ENCODE results near the gene CXCL12. TPM values are rescaled to one million over a fixed set of nuclear protein-coding genes. Genes with fewer than 3 reads are reported as not detected.

The CXCL12 gene
- total RNA-seq, 1 experiment from 2014 or later, result 0.47 TPM

GRCh38 chr10:44416936-44417335 is 32.0 kb upstream of the CXCL12 start:
- H3K36me3 ChIP-seq (ENCODE audit: control insufficient read depth in 1 of 2, insufficient read depth in 2 of 2, low read length in 2 of 2), result no peaks in the 10 kb centered on the region
- no TSS peak for BruUV-seq (replicated peaks)
- no peak for ATAC-seq
- no peak overlapping the region for H2AFZ ChIP-seq (ENCODE audit: low read depth, low read length, poor library complexity, severe bottlenecking)
- POLR2A ChIA-PET, result no interaction called here
- RAD21 ChIA-PET (ENCODE audit: low non-redundant PET in 1 of 2, low total read pairs in 2 of 2, uncharacterized antibody in 2 of 2, unreplicated experiment in 2 of 2), result no interaction called here
- H3K27me3 ChIP-seq (ENCODE audit: insufficient read depth, low read length), result peaks cover 22% of the 10 kb centered on the region; the same call in 1 of the 2 replicates
- CTCF ChIA-PET, result no interaction called here
- DNase-seq (ENCODE audit: low read depth, low spot score), result no peak
- TF ChIP-seq EGR1 (IDR thresholded peaks at IDR 0.05; ENCODE audit: low read depth) (no peak), SRF (IDR thresholded peaks at IDR 0.05; ENCODE audit: low read depth) (no peak), EZH2 (IDR thresholded peaks at IDR 0.05) (no peak), YY1 (IDR thresholded peaks at IDR 0.05; ENCODE audit: extremely low read depth, insufficient replicate concordance, low read depth, low read length) (no peak), ZFX (IDR thresholded peaks at IDR 0.05) (no peak), FOSL1 (IDR thresholded peaks at IDR 0.05; ENCODE audit: low read depth) (no peak), ZNF274 (IDR thresholded peaks at IDR 0.05; ENCODE audit: low read depth, low read length) (no peak), CBX3 (IDR thresholded peaks at IDR 0.05; ENCODE audit: low read depth) (no peak), CTCF (IDR thresholded peaks at IDR 0.05 in 2 of 3, conservative IDR thresholded peaks at IDR 0.05 in 1 of 3; ENCODE audit: borderline replicate concordance in 1 of 3, insufficient read depth in 1 of 3, low read depth in 2 of 3, low read length in 2 of 3) (no peak), POLR2A (IDR thresholded peaks at IDR 0.05; ENCODE audit: borderline replicate concordance, extremely low read depth, insufficient read depth, insufficient read length) (no peak), ATF3 (IDR thresholded peaks at IDR 0.05) (no peak), SIN3A (IDR thresholded peaks at IDR 0.05; ENCODE audit: low read depth) (no peak), RAD21 (IDR thresholded peaks at IDR 0.05; ENCODE audit: low read depth) (no peak), MAX (IDR thresholded peaks at IDR 0.05) (no peak), CEBPB (IDR thresholded peaks at IDR 0.05; ENCODE audit: low read depth) (no peak)
- TF ChIP-seq, protein P1, sequence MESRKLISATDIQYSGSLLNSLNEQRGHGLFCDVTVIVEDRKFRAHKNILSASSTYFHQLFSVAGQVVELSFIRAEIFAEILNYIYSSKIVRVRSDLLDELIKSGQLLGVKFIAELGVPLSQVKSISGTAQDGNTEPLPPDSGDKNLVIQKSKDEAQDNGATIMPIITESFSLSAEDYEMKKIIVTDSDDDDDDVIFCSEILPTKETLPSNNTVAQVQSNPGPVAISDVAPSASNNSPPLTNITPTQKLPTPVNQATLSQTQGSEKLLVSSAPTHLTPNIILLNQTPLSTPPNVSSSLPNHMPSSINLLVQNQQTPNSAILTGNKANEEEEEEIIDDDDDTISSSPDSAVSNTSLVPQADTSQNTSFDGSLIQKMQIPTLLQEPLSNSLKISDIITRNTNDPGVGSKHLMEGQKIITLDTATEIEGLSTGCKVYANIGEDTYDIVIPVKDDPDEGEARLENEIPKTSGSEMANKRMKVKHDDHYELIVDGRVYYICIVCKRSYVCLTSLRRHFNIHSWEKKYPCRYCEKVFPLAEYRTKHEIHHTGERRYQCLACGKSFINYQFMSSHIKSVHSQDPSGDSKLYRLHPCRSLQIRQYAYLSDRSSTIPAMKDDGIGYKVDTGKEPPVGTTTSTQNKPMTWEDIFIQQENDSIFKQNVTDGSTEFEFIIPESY (IDR thresholded peaks at IDR 0.05; ENCODE audit: extremely low read depth, insufficient replicate concordance, low read length), result no peak
- H3K27ac ChIP-seq (ENCODE audit: low read depth, low read length), result no peak overlapping the region
- no peaks in the 10 kb centered on the region for H3K9me2 ChIP-seq (ENCODE audit: insufficient read depth)
- no peak overlapping the region for H3K9ac ChIP-seq (ENCODE audit: low read length)
- intact Hi-C loops (cut with micrococcal nuclease), result no loop called here
- H3K9me3 ChIP-seq (ENCODE audit: control insufficient read depth in 1 of 2, insufficient read depth in 1 of 2, low read depth in 1 of 2, low read length in 2 of 2), result no peaks in the 10 kb centered on the region
- no peak overlapping the region for H3K4me3 ChIP-seq (replicated peaks in 1 of 2; ENCODE audit: low read depth in 1 of 2, low read length in 2 of 2)
- H3K4me1 ChIP-seq (ENCODE audit: control insufficient read depth in 1 of 2, insufficient read depth in 2 of 2, low read length in 2 of 2), result no peaks in the 10 kb centered on the region
- no peaks in the 10 kb centered on the region for H3K79me2 ChIP-seq (ENCODE audit: insufficient read depth, low read length)
- no peaks in the 10 kb centered on the region for H4K20me1 ChIP-seq (ENCODE audit: insufficient read depth)
- H3K4me2 ChIP-seq (ENCODE audit: low read length), result no peak overlapping the region
